Liver (tissue), 9 donors: ENCODE measurements around the gene ARMH3. TPM values are rescaled to one million over a fixed set of nuclear protein-coding genes. Genes with fewer than 3 reads are reported as not detected.
A peak's percentile ranks its signal among the peaks of the same experiment; 100 is the strongest.

Experiments used
- DNase-seq: peaks from one replicate; pipeline ENCODE4 v3.0.0-alpha.2; 2017; ENCODE audit warnings: low spot score
- H3K27ac ChIP-seq, 2 donors: one replicate each; pipeline ENCODE4 v1.7.0; 2013; ENCODE audit warnings: inconsistent platforms in 2 of 2, low read length in 2 of 2, control low read depth in 1 of 2, low read depth in 1 of 2, mild to moderate bottlenecking in 1 of 2
- H3K27me3 ChIP-seq, 4 donors: one replicate each; pipeline versions ENCODE4 v1.6.1 to v1.7.0; 2013; ENCODE audit warnings: low read length in 3 of 4, inconsistent platforms in 1 of 4, mild to moderate bottlenecking in 1 of 4, moderate library complexity in 1 of 4; ENCODE audit not compliant: control insufficient read depth in 4 of 4, insufficient read depth in 4 of 4
- H3K36me3 ChIP-seq, 4 donors: one replicate each; pipeline versions ENCODE4 v1.6.1 to v1.7.0; 2013; ENCODE audit warnings: low read length in 3 of 4, mild to moderate bottlenecking in 3 of 4, low read depth in 1 of 4, moderate library complexity in 1 of 4; ENCODE audit not compliant: control insufficient read depth in 4 of 4, insufficient read depth in 3 of 4
- H3K4me1 ChIP-seq, 4 donors: one replicate each; pipeline versions ENCODE4 v1.6.1 to v1.7.0; 2013; ENCODE audit warnings: low read length in 3 of 4, mild to moderate bottlenecking in 3 of 4, moderate library complexity in 1 of 4; ENCODE audit not compliant: control insufficient read depth in 4 of 4, insufficient read depth in 4 of 4
- H3K4me3 ChIP-seq, 3 donors: one replicate each; pipeline versions ENCODE4 v1.6.1 to v1.7.0; 2013; ENCODE audit warnings: low read length in 3 of 3, control low read depth in 1 of 3, low read depth in 1 of 3, mild to moderate bottlenecking in 1 of 3
- H3K9ac ChIP-seq, 2 donors: one replicate each; pipeline ENCODE4 v1.7.0; 2013; ENCODE audit warnings: low read length in 2 of 2, mild to moderate bottlenecking in 2 of 2, moderate library complexity in 2 of 2, control low read depth in 1 of 2, low read depth in 1 of 2
- H3K9me3 ChIP-seq, 4 donors: one replicate each; pipeline versions ENCODE4 v1.6.1 to v1.7.0; 2013; ENCODE audit warnings: low read length in 3 of 4; ENCODE audit not compliant: control insufficient read depth in 4 of 4
- CTCF ChIP-seq: fragments of 150-350 bp; IDR thresholded peaks from 2 replicates; pipeline ENCODE4 v1.5.1; 2017; ENCODE audit warnings: improper control_type of control experiment, low read depth, low read length; ENCODE audit not compliant: missing input control
- EGR1 ChIP-seq, 2 donors: IDR thresholded peaks; 2 replicates each; pipeline ENCODE4 v1.6.1; 2016 to 2018; ENCODE audit warnings: antibody characterized with exemption in 2 of 2, low read depth in 2 of 2
- FOXA1 ChIP-seq: IDR thresholded peaks from 2 replicates; pipeline ENCODE4 v1.6.1; 2016; ENCODE audit warnings: antibody characterized with exemption
- FOXA2 ChIP-seq: IDR thresholded peaks from 2 replicates; pipeline ENCODE4 v1.6.1; 2016; ENCODE audit warnings: antibody characterized with exemption
- GABPA ChIP-seq, 2 donors: IDR thresholded peaks in 1 of 2; conservative IDR thresholded peaks in 1 of 2; 2 replicates each; pipeline ENCODE4 v1.6.1; 2016; ENCODE audit warnings: antibody characterized with exemption in 2 of 2, mild to moderate bottlenecking in 1 of 2, moderate library complexity in 1 of 2
- HNF4A ChIP-seq, 2 donors: conservative IDR thresholded peaks; 2 replicates each; pipeline ENCODE4 v1.6.1; 2016; ENCODE audit warnings: antibody characterized with exemption in 2 of 2, mild to moderate bottlenecking in 2 of 2
- HNF4G ChIP-seq: IDR thresholded peaks from 2 replicates; pipeline ENCODE4 v1.6.1; 2016; ENCODE audit warnings: antibody characterized with exemption
- JUND ChIP-seq, 2 donors: IDR thresholded peaks; 2 replicates each; pipeline ENCODE4 v1.6.1; 2016; ENCODE audit warnings: antibody characterized with exemption in 2 of 2
- NR2F2 ChIP-seq: IDR thresholded peaks from 2 replicates; pipeline ENCODE4 v1.6.1; 2016; ENCODE audit warnings: antibody characterized with exemption
- RAD21 ChIP-seq, 2 donors: IDR thresholded peaks; 2 replicates each; pipeline ENCODE4 v1.6.1; 2016; ENCODE audit warnings: antibody characterized with exemption in 2 of 2, mild to moderate bottlenecking in 2 of 2
- RXRA ChIP-seq, 2 donors: IDR thresholded peaks; 2 replicates each; pipeline ENCODE4 v1.6.1; 2017 to 2018; ENCODE audit warnings: antibody characterized with exemption in 2 of 2, mild to moderate bottlenecking in 1 of 2
- SP1 ChIP-seq: IDR thresholded peaks from 2 replicates; pipeline ENCODE4 v1.6.1; 2018; ENCODE audit warnings: antibody characterized with exemption, mild to moderate bottlenecking
- TAF1 ChIP-seq: conservative IDR thresholded peaks from 2 replicates; pipeline ENCODE4 v1.6.1; 2016; ENCODE audit warnings: antibody characterized with exemption, mild to moderate bottlenecking
- YY1 ChIP-seq: IDR thresholded peaks from 2 replicates; pipeline ENCODE4 v1.6.1; 2016; ENCODE audit warnings: antibody characterized with exemption, mild to moderate bottlenecking
- ZBTB33 ChIP-seq: IDR thresholded peaks from 2 replicates; pipeline ENCODE4 v1.6.1; 2016; ENCODE audit warnings: antibody characterized with exemption
- WGBS: extraction: QIAGEN DNeasy Blood & Tissue Kit; methylation state at CpG from one replicate; pipeline ENCODE4 v1.1.7; 2013; 5-methylcytosine and 5-hydroxymethylcytosine counted together
- polyA plus RNA-seq, 2 donors: library from polyadenylated mRNA; stranded (reverse) in 1 of 2; unstranded in 1 of 2; fragments of 200-250 nt in 1 of 2; fragments of >200 nt in 1 of 2; fragmentation: Nextera tagmentation in 1 of 2; extraction: Ambion mirVana in 1 of 2; gene quantifications; one replicate each; pipeline versions ENCODE4 v1.2.1 to v1.2.3, GENCODE V29; 2013 to 2015
- total RNA-seq, 2 donors: library from RNA; depleted of rRNA; stranded (reverse); fragments of >200 nt; gene quantifications; one replicate each; pipeline ENCODE4 v1.2.3, GENCODE V29; 2014
- TF ChIP-seq, protein P1 (sequence below): IDR thresholded peaks from 2 replicates; pipeline ENCODE4 v1.6.1; 2016; ENCODE audit warnings: antibody characterized with exemption
- TF ChIP-seq, protein P2 (sequence below): IDR thresholded peaks from 2 replicates; pipeline ENCODE4 v1.6.1; 2016; ENCODE audit warnings: antibody characterized with exemption
- TF ChIP-seq, protein P3 (sequence below): IDR thresholded peaks from 2 replicates; pipeline ENCODE4 v1.6.1; 2016; ENCODE audit warnings: antibody characterized with exemption, mild to moderate bottlenecking
- donor health status: healthy.
- donor health status: healthy.
- donor health status: healthy.
- donor health status: healthy.
- donor health status: healthy.

Gene ARMH3, protein sequence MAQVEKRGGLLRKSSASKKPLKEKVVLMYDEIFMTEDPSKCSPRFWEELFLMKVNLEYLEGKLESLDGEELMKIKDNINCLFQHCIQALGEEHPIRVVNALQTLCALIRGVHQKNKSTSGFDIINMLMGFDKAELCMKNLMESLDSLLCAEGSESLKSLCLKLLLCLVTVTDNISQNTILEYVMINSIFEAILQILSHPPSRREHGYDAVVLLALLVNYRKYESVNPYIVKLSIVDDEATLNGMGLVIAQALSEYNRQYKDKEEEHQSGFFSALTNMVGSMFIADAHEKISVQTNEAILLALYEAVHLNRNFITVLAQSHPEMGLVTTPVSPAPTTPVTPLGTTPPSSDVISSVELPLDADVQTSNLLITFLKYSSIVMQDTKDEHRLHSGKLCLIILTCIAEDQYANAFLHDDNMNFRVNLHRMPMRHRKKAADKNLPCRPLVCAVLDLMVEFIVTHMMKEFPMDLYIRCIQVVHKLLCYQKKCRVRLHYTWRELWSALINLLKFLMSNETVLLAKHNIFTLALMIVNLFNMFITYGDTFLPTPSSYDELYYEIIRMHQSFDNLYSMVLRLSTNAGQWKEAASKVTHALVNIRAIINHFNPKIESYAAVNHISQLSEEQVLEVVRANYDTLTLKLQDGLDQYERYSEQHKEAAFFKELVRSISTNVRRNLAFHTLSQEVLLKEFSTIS
- 10 to 100 TPM in 1 of 2 donors, 1 to 10 TPM in 1; 8.7 to 14.9 TPM for total RNA-seq
- 1 to 10 TPM; 5.3 to 9.6 TPM for polyA plus RNA-seq

- H3K27ac ChIP-seq: peak within 1 kb of the TSS; percentile 92
- H3K4me1 ChIP-seq: peaks cover 0 to 16% (median 8%) of the 10 kb centered on the region in 4 donors
- peak within 1 kb of the TSS; percentile 90 to 96 for H3K9ac ChIP-seq
- peak; percentile 89 for DNase-seq
- no peaks in the 10 kb centered on the region for H3K36me3 ChIP-seq
- peak; percentile 1 for TF ChIP-seq CTCF
- no peak for TF ChIP-seq JUND (IDR thresholded peaks at IDR 0.05)
- peak; percentile 68 for TF ChIP-seq TAF1
- TF ChIP-seq HNF4A (conservative IDR thresholded peaks at IDR 0.05): peak; percentile 28 to 45
- TF ChIP-seq NR2F2: peak; percentile 87
- TF ChIP-seq EGR1 (IDR thresholded peaks at IDR 0.05; ENCODE audit: low read depth in 2 of 2): no peak
- TF ChIP-seq HNF4G: no peak
- TF ChIP-seq GABPA (IDR thresholded peaks at IDR 0.05 in 1 of 2, conservative IDR thresholded peaks at IDR 0.05 in 1 of 2): peak in 1 of 2 donors; percentile 74
- peak; percentile 88 for TF ChIP-seq ZBTB33
- TF ChIP-seq FOXA1: no peak
- TF ChIP-seq, protein P1, sequence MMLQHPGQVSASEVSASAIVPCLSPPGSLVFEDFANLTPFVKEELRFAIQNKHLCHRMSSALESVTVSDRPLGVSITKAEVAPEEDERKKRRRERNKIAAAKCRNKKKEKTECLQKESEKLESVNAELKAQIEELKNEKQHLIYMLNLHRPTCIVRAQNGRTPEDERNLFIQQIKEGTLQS: no peak
- peak; percentile 25 to 50 for TF ChIP-seq RXRA (IDR thresholded peaks at IDR 0.05)
- TF ChIP-seq, protein P2, sequence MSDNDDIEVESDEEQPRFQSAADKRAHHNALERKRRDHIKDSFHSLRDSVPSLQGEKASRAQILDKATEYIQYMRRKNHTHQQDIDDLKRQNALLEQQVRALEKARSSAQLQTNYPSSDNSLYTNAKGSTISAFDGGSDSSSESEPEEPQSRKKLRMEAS: peak; percentile 60
- TF ChIP-seq RAD21 (IDR thresholded peaks at IDR 0.05): peak in 1 of 2 donors; percentile 5
- TF ChIP-seq FOXA2: peak; percentile 4
- peak; percentile 76 for TF ChIP-seq SP1
- peak; percentile 95 for TF ChIP-seq YY1
- TF ChIP-seq, protein P3, sequence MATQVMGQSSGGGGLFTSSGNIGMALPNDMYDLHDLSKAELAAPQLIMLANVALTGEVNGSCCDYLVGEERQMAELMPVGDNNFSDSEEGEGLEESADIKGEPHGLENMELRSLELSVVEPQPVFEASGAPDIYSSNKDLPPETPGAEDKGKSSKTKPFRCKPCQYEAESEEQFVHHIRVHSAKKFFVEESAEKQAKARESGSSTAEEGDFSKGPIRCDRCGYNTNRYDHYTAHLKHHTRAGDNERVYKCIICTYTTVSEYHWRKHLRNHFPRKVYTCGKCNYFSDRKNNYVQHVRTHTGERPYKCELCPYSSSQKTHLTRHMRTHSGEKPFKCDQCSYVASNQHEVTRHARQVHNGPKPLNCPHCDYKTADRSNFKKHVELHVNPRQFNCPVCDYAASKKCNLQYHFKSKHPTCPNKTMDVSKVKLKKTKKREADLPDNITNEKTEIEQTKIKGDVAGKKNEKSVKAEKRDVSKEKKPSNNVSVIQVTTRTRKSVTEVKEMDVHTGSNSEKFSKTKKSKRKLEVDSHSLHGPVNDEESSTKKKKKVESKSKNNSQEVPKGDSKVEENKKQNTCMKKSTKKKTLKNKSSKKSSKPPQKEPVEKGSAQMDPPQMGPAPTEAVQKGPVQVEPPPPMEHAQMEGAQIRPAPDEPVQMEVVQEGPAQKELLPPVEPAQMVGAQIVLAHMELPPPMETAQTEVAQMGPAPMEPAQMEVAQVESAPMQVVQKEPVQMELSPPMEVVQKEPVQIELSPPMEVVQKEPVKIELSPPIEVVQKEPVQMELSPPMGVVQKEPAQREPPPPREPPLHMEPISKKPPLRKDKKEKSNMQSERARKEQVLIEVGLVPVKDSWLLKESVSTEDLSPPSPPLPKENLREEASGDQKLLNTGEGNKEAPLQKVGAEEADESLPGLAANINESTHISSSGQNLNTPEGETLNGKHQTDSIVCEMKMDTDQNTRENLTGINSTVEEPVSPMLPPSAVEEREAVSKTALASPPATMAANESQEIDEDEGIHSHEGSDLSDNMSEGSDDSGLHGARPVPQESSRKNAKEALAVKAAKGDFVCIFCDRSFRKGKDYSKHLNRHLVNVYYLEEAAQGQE: peak; percentile 31
- no peaks in the 10 kb centered on the region for H3K27me3 ChIP-seq
- under 1% methylated on average over 79 of the region's 79 CpGs for WGBS
- peak within 1 kb of the TSS; percentile 72 to 100 (median 89) for H3K4me3 ChIP-seq
- no peaks in the 10 kb centered on the region for H3K9me3 ChIP-seq
Observed at GRCh38 chr10:102055647-102056419, at the start of gene ARMH3. ARMH3 (minus strand) TSS chr10:102056173; CDS start chr10:102040114, 16,059 bp downstream.
